HEK293 (cell line): ENCODE data around the gene NEO1.
"Not testable (repeated sequence)": the region's sequence is repeated elsewhere in the genome, so short reads cannot be mapped to it uniquely, and the experiment has no call there.

Source experiments
- BCL11A ChIP-seq: fragments of 450-650 bp; formaldehyde crosslinking; IDR thresholded peaks from 2 replicates; pipeline ENCODE4 v1.5.1; 2016; ENCODE audit warnings: low read depth, missing biosample characterization, missing genetic modification characterization
- CTCF ChIP-seq: fragments of 450-650 bp; formaldehyde crosslinking; IDR thresholded peaks from 2 replicates; pipeline ENCODE4 v1.5.1; 2016; ENCODE audit warnings: missing biosample characterization, missing genetic modification characterization
- PRDM1 ChIP-seq: fragments of 450-650 bp; formaldehyde crosslinking; IDR thresholded peaks from 2 replicates; pipeline ENCODE4; 2016; ENCODE audit warnings: missing biosample characterization, missing genetic modification characterization
- ZBTB11 ChIP-seq: fragments of 450-650 bp; formaldehyde crosslinking; conservative IDR thresholded peaks from 2 replicates; pipeline ENCODE4 v1.5.1; 2016; ENCODE audit warnings: low read depth, missing biosample characterization, missing genetic modification characterization
- ZBTB49 ChIP-seq: fragments of 450-650 bp; formaldehyde crosslinking; IDR thresholded peaks from 2 replicates; pipeline ENCODE4 v1.5.1; 2016; ENCODE audit warnings: missing biosample characterization, missing genetic modification characterization, low read depth
- ZNF157 ChIP-seq: fragments of 450-650 bp; formaldehyde crosslinking; IDR thresholded peaks from 2 replicates; pipeline ENCODE4 v1.5.1; 2016; ENCODE audit warnings: missing biosample characterization, missing genetic modification characterization
- ZNF214 ChIP-seq: fragments of 450-650 bp; formaldehyde crosslinking; IDR thresholded peaks from 2 replicates; pipeline ENCODE4 v1.5.1; 2017; ENCODE audit warnings: missing biosample characterization, mild to moderate bottlenecking, missing genetic modification characterization, borderline replicate concordance
- ZNF350 ChIP-seq: fragments of 450-650 bp; formaldehyde crosslinking; IDR thresholded peaks from 2 replicates; pipeline ENCODE4 v1.5.0; 2017; ENCODE audit warnings: missing biosample characterization, mild to moderate bottlenecking, missing genetic modification characterization
- ZSCAN4 ChIP-seq: fragments of 450-650 bp; formaldehyde crosslinking; IDR thresholded peaks from 2 replicates; pipeline ENCODE4 v1.5.1; 2017; ENCODE audit warnings: missing biosample characterization, missing genetic modification characterization

DNA sequence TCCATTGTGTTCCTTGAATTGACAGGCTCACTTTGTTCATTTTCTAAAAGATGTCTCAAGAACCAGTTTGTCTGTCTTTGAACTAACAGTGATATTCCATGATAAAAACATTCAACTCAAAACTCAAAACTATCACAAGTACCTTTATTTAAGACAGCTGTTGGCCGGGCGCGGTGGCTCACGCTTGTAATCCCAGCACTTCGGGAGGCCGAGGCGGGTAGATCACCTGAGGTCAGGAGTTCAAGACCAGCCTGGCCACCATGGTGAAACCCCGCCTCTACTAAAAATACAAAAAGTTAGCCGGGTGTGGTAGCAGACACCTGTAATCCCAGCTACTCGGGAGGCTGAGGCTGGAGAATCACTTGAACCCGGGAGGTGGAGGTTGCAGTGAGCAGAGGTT lies 248.0 kb downstream of the NEO1 start:
- TF ChIP-seq CTCF; ZBTB11 (tag by site-specific recombination); ZBTB49; ZNF350; ZNF157 (tag by site-specific recombination); BCL11A; ZNF214 (tag by site-specific recombination); PRDM1; ZSCAN4: not testable (repeated sequence)
